ENCODE measurements around the gene ARMC12.

GRCh38 chr6:35706468-35706867 lies 30.4 kb upstream of the ARMC12 start:
- no peak for TF ChIP-seq CTCF (IDR thresholded peaks at IDR 0.05; ENCODE audit: low read depth, low read length, poor library complexity, severe bottlenecking)
- no peak for TF ChIP-seq EZH2phosphoT487 (IDR thresholded peaks at IDR 0.05; ENCODE audit: borderline replicate concordance, low read length)
